ENCODE measurements around the gene MASP1.

The MASP1 gene

GRCh38 chr3:187211532-187212195 lies 79.9 kb downstream of the MASP1 start:
- CTCF ChIA-PET: interaction anchor here (1.3 to 19.8 kb wide), 7 partner anchors 7 to 466 kb away, joined by 3 to 538 read pairs (median 23); partner anchors contain the start of genes RPL39L and SST
- no peak overlapping the region for H3K4me3 ChIP-seq (ENCODE audit: low read depth, low read length)
- TF ChIP-seq, protein P1, sequence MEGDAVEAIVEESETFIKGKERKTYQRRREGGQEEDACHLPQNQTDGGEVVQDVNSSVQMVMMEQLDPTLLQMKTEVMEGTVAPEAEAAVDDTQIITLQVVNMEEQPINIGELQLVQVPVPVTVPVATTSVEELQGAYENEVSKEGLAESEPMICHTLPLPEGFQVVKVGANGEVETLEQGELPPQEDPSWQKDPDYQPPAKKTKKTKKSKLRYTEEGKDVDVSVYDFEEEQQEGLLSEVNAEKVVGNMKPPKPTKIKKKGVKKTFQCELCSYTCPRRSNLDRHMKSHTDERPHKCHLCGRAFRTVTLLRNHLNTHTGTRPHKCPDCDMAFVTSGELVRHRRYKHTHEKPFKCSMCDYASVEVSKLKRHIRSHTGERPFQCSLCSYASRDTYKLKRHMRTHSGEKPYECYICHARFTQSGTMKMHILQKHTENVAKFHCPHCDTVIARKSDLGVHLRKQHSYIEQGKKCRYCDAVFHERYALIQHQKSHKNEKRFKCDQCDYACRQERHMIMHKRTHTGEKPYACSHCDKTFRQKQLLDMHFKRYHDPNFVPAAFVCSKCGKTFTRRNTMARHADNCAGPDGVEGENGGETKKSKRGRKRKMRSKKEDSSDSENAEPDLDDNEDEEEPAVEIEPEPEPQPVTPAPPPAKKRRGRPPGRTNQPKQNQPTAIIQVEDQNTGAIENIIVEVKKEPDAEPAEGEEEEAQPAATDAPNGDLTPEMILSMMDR (IDR thresholded peaks at IDR 0.05; ENCODE audit: insufficient read depth, low read length, missing control alignments): no peak
- POLR2A ChIA-PET: no interaction called here
- DNase-seq (ENCODE audit: low read depth, low spot score): no peak

DNA sequence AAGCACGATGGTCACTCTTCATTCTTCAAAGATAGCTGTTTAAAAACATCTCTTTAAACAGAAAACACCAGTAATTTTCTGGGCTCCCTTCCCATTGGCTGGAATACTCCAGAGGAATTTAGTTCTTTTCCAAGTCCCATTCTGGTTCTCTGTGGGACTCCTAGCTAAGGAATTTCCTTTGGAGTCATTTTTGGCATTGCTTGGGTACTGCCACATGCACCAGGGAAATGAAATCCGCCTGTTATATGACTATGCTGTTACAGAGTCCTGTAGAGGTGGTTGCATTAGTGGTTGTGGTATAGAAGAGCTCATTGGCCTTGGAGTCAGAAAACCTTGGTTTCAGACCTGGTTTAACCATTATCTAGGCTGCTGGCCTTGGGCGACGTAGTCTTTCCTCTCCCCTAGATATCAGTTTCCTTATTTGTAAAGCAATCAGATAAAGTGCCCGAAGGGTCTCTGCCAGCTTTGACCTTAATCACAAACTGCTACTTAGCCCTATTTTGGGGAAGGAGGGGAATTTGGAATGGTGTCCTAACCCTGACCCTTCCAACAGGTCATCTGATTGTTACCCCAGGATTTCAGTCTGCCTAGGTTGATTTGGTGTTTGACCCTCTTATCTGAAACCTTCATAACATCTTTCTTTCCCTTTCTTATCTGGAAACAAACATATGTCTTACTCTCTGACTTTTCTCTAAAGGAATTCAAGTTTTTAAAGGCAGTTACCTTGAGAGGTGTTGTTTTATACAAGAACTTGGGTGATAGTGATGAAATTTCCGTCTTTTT lies 80.8 kb downstream of the MASP1 start:
- ChIA-PET POLR2A (interaction anchor here (0.6 to 0.7 kb wide), 3 partner anchors 17 to 400 kb away, joined by 3 to 4 read pairs (median 3); no protein-coding TSS in a partner anchor), CTCF (interaction anchor here (0.7 to 19.8 kb wide), 14 partner anchors 8 to 503 kb away, joined by 3 to 538 read pairs (median 5); partner anchors contain the start of genes RPL39L and SST)
- peak; percentile 45 for DNase-seq (ENCODE audit: low read depth, low spot score)
- TF ChIP-seq, protein P1 (IDR thresholded peaks at IDR 0.05; ENCODE audit: insufficient read depth, low read length, missing control alignments): no peak
- no peak overlapping the region for H3K4me3 ChIP-seq (ENCODE audit: low read depth, low read length)

DNA sequence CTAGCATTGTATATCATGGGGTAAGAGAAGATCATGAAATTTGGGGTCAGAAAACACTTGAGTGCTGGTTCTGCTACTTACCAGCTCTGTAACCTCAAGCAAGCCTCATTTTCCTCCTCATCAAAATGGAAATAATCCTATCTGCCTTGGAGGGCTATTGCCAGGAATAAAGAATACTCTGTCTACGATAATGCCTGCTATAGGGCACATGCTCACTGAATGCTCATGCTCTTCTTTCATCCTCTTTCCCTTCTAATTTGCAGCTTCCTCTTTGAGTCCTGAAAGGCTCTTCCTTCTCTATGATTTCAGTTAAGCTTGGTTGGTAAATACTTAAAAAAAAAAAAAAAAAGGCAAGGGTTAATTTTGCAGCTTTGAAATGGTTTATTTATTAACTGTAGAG lies 81.4 kb downstream of the MASP1 start:
- ChIA-PET CTCF (interaction anchor here (0.7 to 19.8 kb wide), 14 partner anchors 8 to 504 kb away, joined by 3 to 538 read pairs (median 5); partner anchors contain the start of genes RPL39L and SST), POLR2A (interaction anchor here (0.6 to 0.7 kb wide), 2 partner anchors 18 to 400 kb away, joined by 3 to 4 read pairs; no protein-coding TSS in a partner anchor)
- TF ChIP-seq, protein P1 (IDR thresholded peaks at IDR 0.05; ENCODE audit: insufficient read depth, low read length, missing control alignments): no peak
- no peak overlapping the region for H3K4me3 ChIP-seq (ENCODE audit: low read depth, low read length)
- no peak for DNase-seq (ENCODE audit: low read depth, low spot score)

DNA sequence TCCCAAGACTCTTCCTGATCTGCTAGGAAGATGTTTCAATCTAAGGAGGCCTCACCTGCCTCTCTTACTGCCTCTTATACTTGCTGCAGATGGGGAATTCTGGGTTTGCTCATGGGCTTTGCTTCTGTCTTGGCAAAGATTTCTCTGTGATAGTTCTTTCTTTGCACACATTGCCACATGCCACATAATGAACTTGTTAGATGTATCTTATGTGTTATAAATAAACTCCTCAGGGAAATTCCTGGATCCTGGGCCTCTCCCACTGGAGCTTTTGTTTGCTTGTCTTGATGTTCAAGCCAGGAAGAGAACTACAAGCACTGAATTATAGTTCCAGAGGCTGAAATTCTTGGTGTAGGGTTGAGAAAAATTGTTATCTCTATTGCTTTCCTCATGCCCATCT lies 82.0 kb downstream of the MASP1 start:
- CTCF ChIA-PET: interaction anchor here (0.8 to 19.8 kb wide), 8 partner anchors 9 to 468 kb away, joined by 3 to 538 read pairs (median 15); partner anchors contain the start of gene SST

GRCh38 chr3:187208159-187208558 lies 83.4 kb downstream of the MASP1 start:
- POLR2A ChIA-PET: no interaction called here

More for the DNA sequence above, 82.0 kb downstream of the MASP1 start:
- TF ChIP-seq, protein P1 (IDR thresholded peaks at IDR 0.05; ENCODE audit: insufficient read depth, low read length, missing control alignments): no peak
- POLR2A ChIA-PET: no interaction called here
- DNase-seq (ENCODE audit: low read depth, low spot score): no peak
- no peak overlapping the region for H3K4me3 ChIP-seq (ENCODE audit: low read depth, low read length)

More at GRCh38 chr3:187208159-187208558, 83.4 kb downstream of the MASP1 start:
- CTCF ChIA-PET: interaction anchor here (1.0 to 1.4 kb wide), 3 partner anchors 10 to 359 kb away, joined by 3 to 7 read pairs (median 3); no protein-coding TSS in a partner anchor
- H3K4me3 ChIP-seq (ENCODE audit: low read depth, low read length): no peak overlapping the region
- no peak for DNase-seq (ENCODE audit: low read depth, low spot score)
- TF ChIP-seq, protein P1 (IDR thresholded peaks at IDR 0.05; ENCODE audit: insufficient read depth, low read length, missing control alignments): no peak
